GDM1 (cell line): ENCODE results near the gene MEG3.
"Not testable (repeated sequence)": the region's sequence is repeated elsewhere in the genome, so short reads cannot be mapped to it uniquely, and the experiment has no call there.

Source experiments
- DNase-seq: peaks from one replicate; lab custom pipeline; 2025; lab: John Stamatoyannopoulos, UW

The MEG3 gene

GRCh38 chr14:100789460-100790417 lies 36.2 kb upstream of the MEG3 start:
- DNase-seq, result no peak

DNA sequence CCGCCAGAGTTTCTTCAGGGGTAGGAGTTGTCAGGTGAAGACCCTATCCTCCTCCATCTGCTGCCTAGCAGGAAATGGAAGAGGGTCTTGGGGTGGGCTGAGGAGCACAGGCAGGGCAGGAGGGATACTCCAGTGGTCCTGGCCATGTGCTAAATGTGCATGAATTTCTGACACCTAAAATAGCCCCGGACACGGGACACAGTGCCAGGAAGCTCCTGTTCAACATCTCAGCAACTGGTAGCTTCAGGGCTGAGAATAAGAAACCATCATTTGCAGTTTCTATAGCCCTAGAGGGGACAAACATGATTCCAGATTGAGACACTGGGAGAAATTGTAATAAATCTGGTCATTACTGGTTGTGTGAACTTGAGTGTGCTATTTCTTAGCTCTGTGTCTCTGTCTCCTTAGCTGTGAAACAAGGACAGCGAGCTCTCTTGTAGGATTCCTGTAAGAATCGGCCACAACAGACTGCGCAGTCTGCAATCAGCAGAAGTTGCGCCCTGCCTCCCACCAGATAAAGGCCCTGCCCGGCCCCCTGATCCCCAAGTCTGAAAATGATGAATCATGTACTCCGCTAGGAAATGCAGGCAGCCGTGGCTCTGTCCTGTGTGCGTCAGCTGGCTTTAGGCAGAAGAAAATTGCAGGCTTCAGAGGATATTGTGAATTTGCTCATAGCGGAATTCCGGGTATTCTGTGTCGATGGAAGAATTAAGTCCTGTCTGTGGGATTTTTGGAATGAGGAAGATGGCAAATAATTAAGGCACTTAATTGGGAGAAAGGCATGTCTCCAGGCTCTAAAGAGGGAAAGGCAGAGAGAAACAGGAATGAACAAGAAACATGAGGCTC lies 35.2 kb upstream of the MEG3 start:
- DNase-seq, result no peak

DNA sequence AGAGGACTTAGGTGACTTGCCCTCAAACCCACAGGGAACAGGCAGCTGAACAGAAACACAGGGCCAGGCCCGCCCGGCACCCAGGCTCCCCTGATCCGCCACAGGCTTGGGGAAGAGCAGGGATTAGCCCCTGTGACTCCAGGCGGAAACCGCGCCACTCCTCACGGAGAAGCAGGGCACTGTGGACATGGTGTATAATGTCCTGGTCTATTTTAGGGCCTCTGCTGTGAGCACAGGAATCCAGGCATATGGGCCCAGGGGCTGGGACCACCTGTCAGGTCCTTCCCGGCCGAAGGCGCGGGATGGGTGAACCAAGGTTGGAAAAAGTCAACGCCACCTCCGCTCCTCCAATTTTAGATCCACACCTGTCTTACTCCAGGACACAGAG lies 34.6 kb upstream of the MEG3 start:
- no peak for DNase-seq

DNA sequence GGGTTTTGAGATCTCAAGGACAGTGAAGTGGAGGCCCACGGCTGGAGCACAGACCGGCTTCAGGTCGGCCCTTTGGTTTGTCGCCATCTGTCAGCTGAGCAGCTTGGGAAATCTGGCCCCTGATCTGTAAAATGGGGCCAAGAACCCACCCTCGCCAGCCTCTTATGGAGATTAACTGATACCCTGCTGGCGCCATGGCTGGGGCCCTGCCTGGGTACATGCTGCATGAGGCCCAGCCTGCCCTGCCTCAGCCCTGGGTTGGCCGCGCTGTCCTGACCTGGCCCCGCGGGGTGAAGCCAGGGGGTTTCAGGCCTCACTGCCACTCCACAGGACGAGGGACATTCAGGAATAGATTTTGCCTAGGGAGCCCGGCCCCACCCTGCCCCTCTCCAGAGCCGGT lies 33.9 kb upstream of the MEG3 start:
- DNase-seq, result no peak

GRCh38 chr14:100796946-100797345 lies 29.0 kb upstream of the MEG3 start:
- no peak for DNase-seq

DNA sequence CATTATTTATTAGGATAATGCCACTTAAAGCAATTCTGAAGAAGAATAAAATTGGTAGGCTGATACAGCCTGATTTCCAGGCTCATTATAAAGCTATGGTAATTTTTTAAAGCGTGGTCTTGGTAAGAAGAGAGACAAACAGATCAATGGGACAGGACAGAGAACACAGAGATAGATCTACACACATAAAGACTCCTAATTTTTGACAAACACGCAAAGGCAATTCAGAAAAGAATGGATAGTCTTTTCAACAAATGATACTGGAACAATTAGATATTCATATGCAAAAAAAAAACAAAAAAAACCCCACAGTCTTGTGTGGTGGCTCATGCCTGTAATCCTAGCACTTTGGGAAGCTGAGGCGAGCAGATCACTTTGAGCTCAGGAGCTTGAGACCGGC lies 25.9 kb upstream of the MEG3 start:
- no peak for DNase-seq

DNA sequence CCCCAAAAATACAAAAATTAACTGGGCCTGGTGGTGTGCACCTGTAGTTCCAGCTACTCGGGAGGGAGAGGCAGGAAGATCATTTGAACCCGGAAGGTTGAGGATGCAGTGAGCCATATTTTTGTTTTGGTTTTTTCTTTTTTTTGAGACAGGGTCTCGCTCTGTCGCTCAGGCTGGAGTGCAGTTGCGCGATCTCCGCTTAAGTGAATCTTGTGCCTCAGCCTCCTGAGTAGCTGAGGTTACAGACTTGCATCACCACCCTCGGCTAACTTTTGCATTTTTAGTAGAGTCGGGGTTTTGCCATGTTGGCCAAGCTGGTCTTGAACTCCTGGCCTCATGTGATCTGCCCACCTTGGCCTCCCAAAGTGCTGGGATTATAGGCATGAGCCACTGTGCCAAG lies 24.5 kb upstream of the MEG3 start:
- not testable (repeated sequence) for DNase-seq

DNA sequence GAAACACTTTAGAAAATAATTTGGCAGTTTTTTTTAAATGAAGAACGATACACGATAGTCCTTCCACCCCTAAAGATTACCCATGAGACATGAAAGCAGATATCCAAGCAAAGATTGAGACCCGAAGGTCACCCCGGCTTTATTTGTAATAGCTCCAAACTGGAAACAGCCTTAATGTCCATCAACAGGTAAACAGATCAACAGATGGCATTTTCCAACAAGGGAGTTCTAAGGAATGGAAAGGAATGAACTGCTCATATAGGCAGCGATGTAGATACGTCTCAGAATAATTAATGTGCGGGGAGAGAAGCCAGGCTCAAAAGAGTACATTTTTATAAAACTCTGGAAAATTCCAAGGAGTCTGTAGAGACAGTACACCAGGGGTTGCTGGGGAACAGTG lies 23.7 kb upstream of the MEG3 start:
- no peak for DNase-seq

DNA sequence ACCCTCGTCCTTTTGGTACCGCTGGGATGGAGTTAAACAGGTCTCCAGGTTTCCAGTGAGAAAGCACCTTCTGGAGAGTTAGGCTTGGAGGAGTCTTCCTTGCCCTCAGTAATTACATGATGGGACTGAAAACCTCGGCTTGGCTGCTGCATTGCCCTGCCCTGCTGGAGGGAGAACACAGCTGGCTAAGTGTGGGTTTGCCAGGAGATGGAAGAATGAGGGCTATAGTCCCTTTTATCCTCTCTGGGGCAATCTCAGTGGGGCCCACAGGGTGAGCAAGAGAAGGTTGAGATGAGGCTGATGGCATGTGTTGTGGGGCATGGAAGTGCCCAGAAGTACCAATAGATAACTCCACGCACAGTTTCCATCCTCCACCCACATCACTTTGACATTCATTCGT lies 23.2 kb upstream of the MEG3 start:
- DNase-seq, result no peak

DNA sequence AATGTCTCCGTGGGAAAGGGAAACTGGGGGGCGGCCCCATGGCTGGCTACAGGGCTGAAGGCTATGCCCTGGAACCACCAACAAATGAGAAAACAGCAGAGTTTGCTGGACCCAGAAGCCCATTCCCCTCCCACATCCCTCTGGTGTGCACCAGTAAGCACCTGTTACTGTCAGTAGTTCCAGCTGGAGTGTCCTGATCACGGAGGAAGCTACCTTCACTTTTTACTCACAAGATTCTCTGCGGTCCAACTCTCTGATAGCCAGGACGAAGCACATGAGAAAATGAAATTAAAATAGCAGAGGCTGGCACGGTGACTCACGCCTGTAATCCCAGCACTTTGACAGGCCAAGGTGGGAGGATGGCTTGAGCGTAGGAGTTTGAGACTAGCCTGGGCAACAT lies 22.7 kb upstream of the MEG3 start:
- no peak for DNase-seq

DNA sequence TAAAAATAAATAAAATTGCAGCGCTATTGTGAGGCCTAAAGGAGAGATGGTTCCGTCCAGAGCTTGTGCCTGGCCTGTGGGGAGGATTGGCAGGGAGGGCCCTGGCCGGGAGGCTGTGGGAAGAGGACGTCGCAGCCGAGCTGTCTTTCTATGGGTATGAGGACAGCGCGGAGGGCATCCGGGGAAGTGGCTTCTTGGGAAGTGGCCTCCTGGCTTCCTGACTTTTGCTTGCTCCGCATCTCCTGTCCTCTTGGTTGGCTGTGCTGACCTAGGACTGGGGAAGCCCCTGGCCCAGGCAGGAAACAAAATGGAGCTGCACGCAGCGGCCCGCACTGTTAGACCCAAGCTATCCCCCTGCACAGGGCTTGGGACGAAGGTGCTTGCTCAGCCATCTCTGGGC lies 22.2 kb upstream of the MEG3 start:
- DNase-seq, result no peak

GRCh38 chr14:100804138-100804537 lies 21.8 kb upstream of the MEG3 start:
- DNase-seq, result no peak

DNA sequence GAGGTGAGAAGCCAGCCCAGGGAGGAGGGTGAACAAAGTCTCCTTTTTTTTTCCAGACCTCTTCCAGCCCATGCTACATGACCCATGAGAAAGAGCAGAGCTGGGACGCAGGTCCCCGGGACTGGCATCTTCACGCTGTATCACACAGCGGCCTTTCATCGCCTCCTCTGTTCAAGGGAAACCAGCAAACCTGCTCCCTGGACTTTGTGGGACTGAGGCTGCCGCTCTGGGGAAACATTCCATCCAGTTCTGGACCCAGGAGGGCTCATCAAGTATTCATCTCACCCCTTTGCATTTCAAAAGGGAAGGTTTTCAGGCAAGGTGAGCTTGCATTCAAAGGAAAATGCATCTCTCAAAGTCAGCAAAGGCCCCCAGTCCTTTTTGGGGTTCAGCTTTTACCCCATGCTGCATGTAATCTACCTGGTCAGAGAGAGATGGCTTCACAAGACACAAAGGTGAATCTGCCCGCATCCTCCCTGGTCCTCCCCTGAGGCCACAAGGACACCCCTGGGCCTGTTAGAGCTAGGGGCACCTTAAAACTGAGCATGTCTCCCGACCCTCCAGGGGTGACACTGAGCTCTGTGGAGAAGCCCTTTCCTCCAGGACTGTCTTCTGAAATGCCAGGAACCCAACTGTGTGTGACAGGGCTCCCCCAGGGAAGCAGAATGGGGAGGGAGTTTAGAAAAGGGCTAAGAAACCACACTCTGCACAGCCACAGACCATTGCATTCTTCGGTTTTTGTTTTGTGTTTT lies 21.2 kb upstream of the MEG3 start:
- no peak for DNase-seq

DNA sequence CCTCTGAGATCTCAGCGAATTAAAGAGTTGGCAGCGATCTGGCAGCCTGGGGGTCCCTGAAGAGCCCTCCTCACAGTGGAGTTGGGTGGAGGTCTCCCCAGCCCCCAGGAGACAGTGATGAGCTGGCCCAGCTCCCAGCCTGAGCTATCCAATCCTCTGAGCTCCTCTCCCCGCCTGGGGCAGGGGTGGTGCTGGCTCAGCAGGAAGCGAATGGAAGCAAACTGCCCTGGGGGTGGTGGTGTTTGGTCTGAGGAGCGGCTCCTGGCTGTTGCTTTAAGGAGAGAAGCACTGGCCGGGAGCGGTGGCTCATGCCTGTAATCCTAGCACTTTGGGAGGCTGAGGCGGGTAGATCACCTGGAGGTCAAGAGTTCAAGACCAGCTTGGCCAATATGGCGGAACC lies 19.5 kb upstream of the MEG3 start:
- DNase-seq, result no peak

DNA sequence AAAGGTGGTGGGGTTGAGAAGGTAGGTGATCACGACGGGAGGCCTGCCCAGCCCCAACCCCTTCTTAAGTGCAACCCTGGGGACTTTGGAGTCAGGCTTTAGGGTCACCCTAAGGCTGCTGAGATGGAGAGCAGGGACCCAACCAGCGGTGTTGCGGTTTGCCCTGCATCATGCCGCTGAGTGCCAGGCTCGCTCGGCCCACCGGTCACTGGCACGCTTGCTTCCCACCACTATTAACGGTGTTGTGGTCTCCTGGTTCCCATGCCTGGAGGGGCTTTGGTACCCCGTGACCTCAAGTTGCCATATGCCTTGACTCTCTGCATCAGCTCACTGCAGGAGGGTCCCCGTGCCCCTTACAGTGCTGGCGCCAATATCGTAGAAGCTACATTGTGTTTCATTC lies 18.4 kb upstream of the MEG3 start:
- no peak for DNase-seq

- DNase-seq, result no peak
Observed at GRCh38 chr14:100807979-100808734, 17.8 kb upstream of the MEG3 start.

- DNase-seq, result no peak
Observed at GRCh38 chr14:100810435-100810834, 15.5 kb upstream of the MEG3 start.

- DNase-seq, result no peak
Observed at GRCh38 chr14:100810861-100811461, 15.0 kb upstream of the MEG3 start.

DNA sequence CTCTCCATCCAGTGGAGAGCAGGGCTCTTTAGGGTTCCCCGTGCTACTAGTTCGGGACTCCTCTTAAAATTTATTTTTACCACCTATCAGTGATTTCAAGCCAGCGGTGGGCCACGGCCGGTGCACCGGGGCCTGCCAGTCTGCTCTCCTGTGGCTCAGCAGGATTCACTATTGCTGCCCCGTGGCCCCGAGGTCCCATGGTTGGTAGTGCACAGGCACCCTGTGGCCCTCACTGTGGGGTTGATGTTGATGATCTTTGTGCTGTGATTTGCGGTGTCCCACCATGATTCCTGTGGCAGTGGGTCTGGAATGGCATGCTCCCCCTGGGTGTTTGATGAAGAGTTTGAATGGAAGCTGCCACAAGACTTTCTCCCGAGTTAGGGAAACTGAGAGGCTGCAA lies 12.6 kb upstream of the MEG3 start:
- no peak for DNase-seq

DNA sequence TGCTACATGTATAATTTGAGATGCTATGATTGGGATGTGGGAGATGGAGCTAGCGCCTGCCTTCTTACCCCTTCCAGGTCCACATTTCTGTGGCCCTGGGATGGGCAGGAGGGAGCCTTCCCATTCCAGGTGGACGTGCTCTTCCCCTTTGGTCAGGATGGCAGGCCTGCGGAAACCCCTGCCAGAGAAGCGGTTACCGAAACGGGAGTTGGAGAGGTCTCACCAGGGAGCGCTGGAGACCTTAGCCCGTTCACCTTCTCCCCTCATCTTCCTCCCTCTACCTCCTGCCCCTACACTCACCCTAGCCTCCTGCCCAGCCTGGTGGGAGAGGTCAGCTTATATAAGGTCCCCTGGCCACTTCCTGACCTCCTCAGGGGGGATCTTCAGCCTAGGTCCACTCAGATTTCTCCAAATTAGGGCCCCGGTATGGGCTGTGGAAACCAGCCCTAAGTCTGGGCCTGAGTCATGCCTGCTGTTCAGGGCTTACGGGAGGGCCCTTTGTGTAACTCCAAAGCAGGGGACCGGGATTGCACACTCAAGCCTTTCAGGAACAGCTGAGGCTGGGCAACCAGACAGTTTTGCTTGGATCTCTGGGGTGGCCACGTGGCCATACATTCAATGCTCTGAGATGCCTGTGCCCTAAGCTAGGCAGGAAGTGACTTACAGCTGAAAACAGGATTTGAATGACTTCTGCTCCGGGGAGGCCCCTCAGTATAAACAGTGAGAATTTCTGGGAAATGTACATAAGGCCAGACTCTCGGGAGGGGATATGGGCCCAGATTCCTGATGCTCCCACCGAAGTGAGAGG lies 10.2 kb upstream of the MEG3 start:
- no peak for DNase-seq
